HFFc6 (cell line): ENCODE data around the gene RNF223. TPM values are rescaled to one million over a fixed set of nuclear protein-coding genes. Genes with fewer than 3 reads are reported as not detected.

Source experiments
- DNase-seq: peaks from one replicate; pipeline ENCODE4 v3.0.0-alpha.2; 2018
- H3K27ac Mint-ChIP-seq: 2 replicates; pipeline ENCODE4 v1.8.0; 2020; ENCODE audit warnings: mild to moderate bottlenecking, mixed read lengths
- H3K27me3 Mint-ChIP-seq: 2 replicates; pipeline ENCODE4 v1.8.0; 2021; ENCODE audit warnings: mild to moderate bottlenecking, moderate library complexity, mixed read lengths; ENCODE audit not compliant: insufficient read depth
- H3K36me3 Mint-ChIP-seq: 2 replicates; pipeline ENCODE4 v1.8.0; 2021; ENCODE audit warnings: low read depth, mixed read lengths
- H3K4me1 Mint-ChIP-seq: 2 replicates; pipeline ENCODE4 v1.8.0; 2020; ENCODE audit warnings: low read depth, mixed read lengths
- H3K4me3 Mint-ChIP-seq: 2 replicates; pipeline ENCODE4 v1.8.0; 2020; ENCODE audit warnings: mild to moderate bottlenecking, moderate library complexity, mixed read lengths
- H3K9me3 Mint-ChIP-seq: 2 replicates; pipeline ENCODE4 v1.8.0; 2020; ENCODE audit warnings: mild to moderate bottlenecking, mixed read lengths
- CTCF ChIP-seq: fragments of 200-600 bp; sonication (generic); IDR thresholded peaks from 2 replicates; pipeline ENCODE4 v1.5.0; 2021; ENCODE audit warnings: antibody characterized with exemption, mild to moderate bottlenecking
- total RNA-seq, 6 experiments: library from RNA; stranded (reverse); fragmentation: NEBNext Ultra II Directional; extraction: Animal tissue kit (Norgen Biotek cat#: 25700); gene quantifications; 2 replicates in 1 of 6; 3 replicates in 5 of 6; pipeline ENCODE4 v1.2.3, GENCODE V29; 2021

The RNF223 gene
- total RNA-seq, 6 experiments from 2014 or later, result not detected

GRCh38 chr1:1037366-1038327 is 36.5 kb downstream of the RNF223 start:
- no peak for TF ChIP-seq CTCF
- Mint-ChIP-seq H3K27ac (no peak overlapping the region), H3K4me1 (peaks cover under 1% of the 10 kb centered on the region; the same call in 1 of the 2 replicates), H3K9me3 (no peaks in the 10 kb centered on the region), H3K4me3 (no peak overlapping the region), H3K36me3 (no peaks in the 10 kb centered on the region), H3K27me3 (peaks cover 3% of the 10 kb centered on the region)
- no peak for DNase-seq

GRCh38 chr1:1035291-1035943 is 38.7 kb downstream of the RNF223 start:
- Mint-ChIP-seq H3K4me1 (peaks cover 8% of the 10 kb centered on the region; the same call in 1 of the 2 replicates), H3K27ac (no peak overlapping the region), H3K9me3 (no peaks in the 10 kb centered on the region), H3K36me3 (no peaks in the 10 kb centered on the region), H3K27me3 (peaks cover 6% of the 10 kb centered on the region), H3K4me3 (no peak overlapping the region)
- TF ChIP-seq CTCF, result no peak
- DNase-seq, result no peak

- Mint-ChIP-seq H3K4me1 (peaks cover 8% of the 10 kb centered on the region; the same call in 1 of the 2 replicates), H3K27me3 (peaks cover 4% of the 10 kb centered on the region), H3K9me3 (no peaks in the 10 kb centered on the region), H3K4me3 (no peak overlapping the region), H3K27ac (no peak overlapping the region), H3K36me3 (no peaks in the 10 kb centered on the region)
- TF ChIP-seq CTCF, result no peak
- no peak for DNase-seq
These were observed 39.7 kb downstream of the RNF223 start for GRCh38 chr1:1034439-1034781.

- Mint-ChIP-seq H3K27ac (no peak overlapping the region), H3K9me3 (no peaks in the 10 kb centered on the region), H3K27me3 (peaks cover 4% of the 10 kb centered on the region), H3K36me3 (no peaks in the 10 kb centered on the region), H3K4me3 (no peak overlapping the region), H3K4me1 (peaks cover 8% of the 10 kb centered on the region; the same call in 1 of the 2 replicates)
- no peak for DNase-seq
- no peak for TF ChIP-seq CTCF
These were observed 40.2 kb downstream of the RNF223 start for GRCh38 chr1:1033731-1034438.

GRCh38 chr1:1033009-1033587 is 41.0 kb downstream of the RNF223 start:
- Mint-ChIP-seq H3K27me3 (peaks cover 4% of the 10 kb centered on the region), H3K4me3 (no peak overlapping the region)

More at GRCh38 chr1:1033009-1033587, 41.0 kb downstream of the RNF223 start:
- peak; percentile 50 for DNase-seq
- H3K36me3 Mint-ChIP-seq, result no peaks in the 10 kb centered on the region
- TF ChIP-seq CTCF, result peak; percentile 89
- no peaks in the 10 kb centered on the region for H3K9me3 Mint-ChIP-seq
- no peak overlapping the region for H3K27ac Mint-ChIP-seq
- H3K4me1 Mint-ChIP-seq, result peaks cover 8% of the 10 kb centered on the region; the same call in 1 of the 2 replicates
